Left lung (tissue), 10 donors: ENCODE measurements around the gene PLA2R1. TPM values are rescaled to one million over a fixed set of nuclear protein-coding genes. Genes with fewer than 3 reads are reported as not detected.

Experiments used
- ATAC-seq: fragments of 200-7000 bp; cut with Tn5 transposase; one replicate; pipeline ENCODE4 v1.9.1; 2020; ENCODE audit warnings: moderate library complexity
- DNase-seq, 4 donors: peaks; one replicate each; pipeline ENCODE4 v3.0.0-alpha.2; 2013 to 2020
- H3K27ac ChIP-seq, 2 donors: fragments of 200-600 bp; sonication (generic) in 1 of 2; one replicate each; pipeline versions ENCODE4 v1.5.0 to v1.8.0; 2020 to 2021
- H3K27me3 ChIP-seq, 2 donors: fragments of 200-600 bp; sonication (generic) in 1 of 2; one replicate each; pipeline versions ENCODE4 v1.5.0 to v1.8.0; 2020 to 2021
- H3K36me3 ChIP-seq, 2 donors: fragments of 200-600 bp; sonication (generic) in 1 of 2; one replicate each; pipeline versions ENCODE4 v1.5.0 to v1.8.0; 2020 to 2021
- H3K4me1 ChIP-seq, 2 donors: fragments of 200-600 bp; one replicate each; pipeline ENCODE4 v1.8.0; 2021
- H3K4me3 ChIP-seq, 2 donors: fragments of 200-600 bp; sonication (generic) in 1 of 2; one replicate each; pipeline versions ENCODE4 v1.5.0 to v1.8.0; 2020 to 2021; ENCODE audit warnings: mild to moderate bottlenecking in 1 of 2
- H3K9me3 ChIP-seq, 2 donors: fragments of 200-600 bp; sonication (generic) in 1 of 2; one replicate each; pipeline versions ENCODE4 v1.5.0 to v1.8.0; 2020 to 2021
- CTCF ChIP-seq, 2 donors: fragments of 200-600 bp; sonication (generic) in 1 of 2; IDR thresholded peaks; one replicate each; pipeline versions ENCODE4 v1.5.0 to v1.8.0; 2021; ENCODE audit warnings: antibody characterized with exemption in 2 of 2
- intact Hi-C, 2 donors: fragments of 100-400 bp; cut with DNase I; formaldehyde crosslinking; loops; one replicate each; pipeline versions ENCODE4 v1.11.2 to v1.14.2; 2022
- polyA plus RNA-seq, 6 donors: library from polyadenylated mRNA; unstranded; fragments of 120-200 nt; gene quantifications; one replicate each; pipeline ENCODE4 v1.2.1, GENCODE V29; 2013; ENCODE audit not compliant: insufficient read length in 6 of 6
- total RNA-seq, 2 donors: library from RNA; stranded (reverse); fragmentation: NEBNext Ultra II Directional; extraction: Animal tissue kit (Norgen Biotek cat#: 25700); gene quantifications; one replicate each; pipeline ENCODE4 v1.2.1, GENCODE V29; 2021
- donor health status: DM: no; HTN: yes; CAD: no.
- donor health status: DM: no; HTN: no; CAD: no.

PLA2R1 gene
- total and polyA plus RNA-seq, 8 donors = 4.1 to 7.2 (median 5.5) TPM

GRCh38 chr2:160007111-160007510, 55.3 kb downstream of the PLA2R1 start:
- Histone ChIP-seq H3K36me3 (no peaks in the 10 kb centered on the region), H3K4me1 (no peaks in the 10 kb centered on the region), H3K27me3 (no peaks in the 10 kb centered on the region), H3K9me3 (no peaks in the 10 kb centered on the region), H3K4me3 (no peak overlapping the region), H3K27ac (no peak overlapping the region)
- peak in 1 of 4 donors; percentile 28 for DNase-seq
- no peak for TF ChIP-seq CTCF (IDR thresholded peaks at IDR 0.05)
- no peak for ATAC-seq
- intact Hi-C loops = no loop called here

GRCh38 chr2:160006475-160006874, 55.9 kb downstream of the PLA2R1 start:
- no peaks in the 10 kb centered on the region for H3K4me1 ChIP-seq
- H3K36me3 ChIP-seq = no peaks in the 10 kb centered on the region
- no peak overlapping the region for H3K27ac ChIP-seq
- H3K9me3 ChIP-seq = no peaks in the 10 kb centered on the region
- H3K4me3 ChIP-seq = no peak overlapping the region
- TF ChIP-seq CTCF (IDR thresholded peaks at IDR 0.05) = no peak
- ATAC-seq (peak; percentile 66), DNase-seq (peak in 1 of 4 donors; percentile 13)
- intact Hi-C loops = no loop called here
- H3K27me3 ChIP-seq = no peaks in the 10 kb centered on the region

GRCh38 chr2:160005908-160006307, 56.5 kb downstream of the PLA2R1 start:
- intact Hi-C loops = no loop called here
- no peaks in the 10 kb centered on the region for H3K27me3 ChIP-seq
- no peak overlapping the region for H3K27ac ChIP-seq
- H3K36me3 ChIP-seq = no peaks in the 10 kb centered on the region
- no peak for TF ChIP-seq CTCF (IDR thresholded peaks at IDR 0.05)
- no peak for DNase-seq
- H3K4me3 ChIP-seq = no peak overlapping the region
- H3K4me1 ChIP-seq = no peaks in the 10 kb centered on the region
- no peak for ATAC-seq
- H3K9me3 ChIP-seq = no peaks in the 10 kb centered on the region

GRCh38 chr2:160005476-160005875, 56.9 kb downstream of the PLA2R1 start:
- H3K4me3 ChIP-seq = no peak overlapping the region
- intact Hi-C loops = no loop called here
- DNase-seq = no peak

GRCh38 chr2:159998961-159999360, 63.5 kb downstream of the PLA2R1 start:
- no peak for ATAC-seq
- no peaks in the 10 kb centered on the region for H3K27me3 ChIP-seq
- intact Hi-C loops = no loop called here
- no peaks in the 10 kb centered on the region for H3K4me1 ChIP-seq
- no peak for TF ChIP-seq CTCF (IDR thresholded peaks at IDR 0.05)
- H3K9me3 ChIP-seq = no peaks in the 10 kb centered on the region
- no peaks in the 10 kb centered on the region for H3K36me3 ChIP-seq
- DNase-seq = no peak
- no peak overlapping the region for H3K4me3 ChIP-seq
- no peak overlapping the region for H3K27ac ChIP-seq

More at GRCh38 chr2:160005476-160005875, 56.9 kb downstream of the PLA2R1 start:
- ATAC-seq = no peak
- no peaks in the 10 kb centered on the region for H3K27me3 ChIP-seq
- no peaks in the 10 kb centered on the region for H3K36me3 ChIP-seq
- no peaks in the 10 kb centered on the region for H3K4me1 ChIP-seq
- TF ChIP-seq CTCF (IDR thresholded peaks at IDR 0.05) = no peak
- H3K9me3 ChIP-seq = no peaks in the 10 kb centered on the region
- H3K27ac ChIP-seq = no peak overlapping the region
